Dermis lymphatic vessel endothelial cell (primary cell): ENCODE data around the gene ASMT. TPM values are rescaled to one million over a fixed set of nuclear protein-coding genes. Genes with fewer than 3 reads are reported as not detected.

Experiments used
- total RNA-seq: library from RNA; depleted of rRNA; stranded (reverse); fragments of >200 nt; gene quantifications from 2 replicates; pipeline ENCODE4 v1.2.1, GENCODE V29; 2014

Gene ASMT, protein sequence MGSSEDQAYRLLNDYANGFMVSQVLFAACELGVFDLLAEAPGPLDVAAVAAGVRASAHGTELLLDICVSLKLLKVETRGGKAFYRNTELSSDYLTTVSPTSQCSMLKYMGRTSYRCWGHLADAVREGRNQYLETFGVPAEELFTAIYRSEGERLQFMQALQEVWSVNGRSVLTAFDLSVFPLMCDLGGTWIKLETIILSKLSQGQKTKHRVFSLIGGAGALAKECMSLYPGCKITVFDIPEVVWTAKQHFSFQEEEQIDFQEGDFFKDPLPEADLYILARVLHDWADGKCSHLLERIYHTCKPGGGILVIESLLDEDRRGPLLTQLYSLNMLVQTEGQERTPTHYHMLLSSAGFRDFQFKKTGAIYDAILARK
- not detected in 2 replicates for total RNA-seq

DNA sequence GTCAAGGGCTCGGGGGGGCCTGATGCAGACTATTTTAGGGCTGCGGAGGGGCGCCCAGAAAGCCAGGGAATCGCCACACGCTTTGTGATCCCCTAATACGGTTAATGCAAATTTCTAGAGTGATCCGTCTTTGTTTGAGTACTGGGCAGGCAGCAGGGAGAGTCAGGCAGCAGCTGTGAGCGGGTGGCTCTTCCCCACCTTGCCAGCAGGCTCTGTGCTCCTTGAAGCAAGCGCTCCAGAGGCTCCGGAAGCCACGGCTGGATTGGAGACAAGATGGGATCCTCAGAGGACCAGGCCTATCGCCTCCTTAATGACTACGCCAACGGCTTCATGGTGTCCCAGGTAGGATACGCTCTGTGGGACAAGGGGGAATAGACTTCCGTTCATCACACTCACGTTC, at the start of gene ASMT:
Gene ASMT, plus strand, starts transcription at position 133 of the 400 bp plus-strand sequence. Its CDS starts 141 bp downstream, at position 274.

DNA sequence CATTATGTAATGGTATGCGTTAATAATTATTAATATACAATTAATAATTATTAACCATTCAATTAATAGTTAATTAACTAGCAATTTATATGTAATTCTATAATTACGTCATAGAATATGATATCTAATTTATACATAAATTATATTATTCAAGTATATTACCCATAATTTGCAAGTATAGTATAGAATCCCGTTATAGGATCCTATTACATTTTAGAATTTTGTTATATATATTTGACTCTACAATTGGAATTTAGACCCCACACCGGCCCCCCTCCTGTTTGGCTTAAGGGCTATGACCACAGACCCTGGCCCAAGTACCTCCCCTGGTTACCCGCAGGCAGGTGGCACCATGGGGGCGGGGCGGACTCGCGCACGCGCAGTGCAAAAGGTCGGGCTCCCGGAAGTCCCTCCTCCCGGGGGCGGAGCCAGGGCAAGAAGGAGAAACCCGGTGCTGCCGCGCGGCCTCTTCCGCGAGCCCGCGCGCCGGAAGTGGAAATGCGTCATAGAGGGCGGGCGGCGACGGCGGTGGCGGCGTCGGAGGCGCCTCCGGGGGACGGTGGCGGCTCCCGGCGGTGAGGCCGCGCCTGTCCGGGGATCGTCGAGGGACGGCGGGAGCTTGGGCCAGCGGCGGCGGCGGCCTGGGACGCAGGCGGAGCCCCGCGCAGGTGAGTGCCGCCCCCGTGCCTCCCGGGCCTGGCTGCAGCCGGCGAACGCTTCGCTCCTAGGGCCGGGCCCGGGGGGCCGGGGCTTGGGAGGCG, 23.6 kb upstream of the ASMT start, which contains the start of gene AKAP17A:
Gene AKAP17A, plus strand, starts transcription at position 503 of the 761 bp plus-strand sequence. CDS start 1,859 bp downstream, outside the sequence.

Other genes starting within 250 kb of the ASMT start
- 222 and 238 TPM in 2 replicates for gene SLC25A6, start 222.9 kb upstream of the ASMT start, total RNA-seq
- 12.5 and 14.6 TPM in 2 replicates for gene ASMTL, start 162.2 kb upstream of the ASMT start, total RNA-seq
- 0.26 and 0.43 TPM in 2 replicates for gene P2RY8, start 77.9 kb upstream of the ASMT start, total RNA-seq
- gene AKAP17A, start 23.5 kb upstream of the ASMT start, total RNA-seq: 12.7 and 20.8 TPM in 2 replicates